PC-9 (cell line): ENCODE measurements around the gene PRKD1. TPM values are rescaled to one million over a fixed set of nuclear protein-coding genes. Genes with fewer than 3 reads are reported as not detected.

Experiments used
- BruUV-seq: library from RNA; stranded (reverse); fragments of 400-500 nt; replicated peaks from 2 replicates; lab custom pipeline; 2021; lab: Mats Ljungman, UMichigan
- CTCF ChIA-PET: fragments of 300-600 bp; sonication (Branson Sonifier 250); formaldehyde crosslinking; loops from one replicate; lab custom pipeline; 2022; ENCODE audit warnings: antibody characterized with exemption; lab: Charles Lee
- POLR2A ChIA-PET: fragments of 300-600 bp; sonication (Branson Sonifier 250); formaldehyde crosslinking; loops from one replicate; lab custom pipeline; 2022; ENCODE audit warnings: antibody characterized with exemption; ENCODE audit not compliant: unreplicated experiment; lab: Charles Lee
- DNase-seq, 2 experiments: peaks; one replicate each; pipeline versions ENCODE4 v3.0.0 to v3.0.0-alpha.2; 2015 to 2022; ENCODE audit warnings: mixed read lengths in 1 of 2
- H2AFZ ChIP-seq: fragments of 200-600 bp; sonication (generic); 2 replicates; pipeline ENCODE4 v1.8.1; 2017; ENCODE audit warnings: antibody characterized with exemption
- H3F3A ChIP-seq: fragments of 200-600 bp; sonication (generic); 2 replicates; pipeline ENCODE4 v1.8.1; 2017; ENCODE audit warnings: antibody characterized with exemption, mild to moderate bottlenecking, low read depth; ENCODE audit not compliant: insufficient read depth
- H3K27ac ChIP-seq: fragments of 200-600 bp; sonication (generic); 2 replicates; pipeline ENCODE4 v1.6.1; 2016; ENCODE audit warnings: mixed run types
- H3K27me3 ChIP-seq: fragments of 200-600 bp; sonication (generic); 2 replicates; pipeline ENCODE4 v1.6.1; 2016; ENCODE audit warnings: low read depth, mixed run types; ENCODE audit not compliant: insufficient read depth
- H3K36me3 ChIP-seq: fragments of 200-600 bp; sonication (generic); 2 replicates; pipeline ENCODE4 v1.6.1; 2016; ENCODE audit warnings: low read depth, mixed run types
- H3K4me1 ChIP-seq: fragments of 200-600 bp; sonication (generic); replicated peaks from 2 replicates; pipeline ENCODE4 v1.6.1; 2016; ENCODE audit warnings: mixed run types; ENCODE audit not compliant: insufficient read depth
- H3K4me2 ChIP-seq: fragments of 200-600 bp; sonication (generic); 2 replicates; pipeline ENCODE4 v1.6.1; 2017; ENCODE audit warnings: mixed run types
- H3K4me3 ChIP-seq: fragments of 200-600 bp; sonication (generic); 2 replicates; pipeline ENCODE4 v1.6.1; 2016; ENCODE audit warnings: mixed run types
- H3K79me2 ChIP-seq: fragments of 200-600 bp; sonication (generic); 2 replicates; pipeline ENCODE4 v1.6.1; 2017; ENCODE audit warnings: low read depth, mixed run types
- H3K9me2 ChIP-seq: fragments of 200-600 bp; sonication (generic); 2 replicates; pipeline ENCODE4 v1.8.1; 2017; ENCODE audit warnings: mild to moderate bottlenecking; ENCODE audit not compliant: insufficient read depth
- H3K9me3 ChIP-seq: fragments of 200-600 bp; sonication (generic); 2 replicates; pipeline ENCODE4 v1.8.1; 2016; ENCODE audit warnings: low read depth; ENCODE audit not compliant: insufficient read depth
- H4K20me1 ChIP-seq: fragments of 200-600 bp; sonication (generic); 2 replicates; pipeline ENCODE4 v1.8.1; 2017; ENCODE audit not compliant: insufficient read depth
- EZH2 ChIP-seq: fragments of 200-600 bp; sonication (generic); IDR thresholded peaks from 2 replicates; pipeline ENCODE4 v1.8.0; 2017; ENCODE audit warnings: antibody characterized with exemption, low read depth
- intact Hi-C: fragments of 100-400 bp; cut with micrococcal nuclease; formaldehyde crosslinking; loops from one replicate; pipeline ENCODE4 v1.10.0; 2022; ENCODE audit not compliant: unreplicated experiment
- total RNA-seq: library from RNA; stranded (reverse); gene quantifications from 2 replicates; pipeline ENCODE4 v1.2.3, GENCODE V29; 2021
- TF ChIP-seq, protein P1 (sequence below): fragments of 200-600 bp; sonication (generic); conservative IDR thresholded peaks from 2 replicates; pipeline ENCODE4 v1.6.1; 2017; ENCODE audit warnings: mixed run types, antibody characterized with exemption, mild to moderate bottlenecking, moderate library complexity

The PRKD1 gene
- total RNA-seq, 1 experiment from 2014 or later: 0.98 TPM

DNA sequence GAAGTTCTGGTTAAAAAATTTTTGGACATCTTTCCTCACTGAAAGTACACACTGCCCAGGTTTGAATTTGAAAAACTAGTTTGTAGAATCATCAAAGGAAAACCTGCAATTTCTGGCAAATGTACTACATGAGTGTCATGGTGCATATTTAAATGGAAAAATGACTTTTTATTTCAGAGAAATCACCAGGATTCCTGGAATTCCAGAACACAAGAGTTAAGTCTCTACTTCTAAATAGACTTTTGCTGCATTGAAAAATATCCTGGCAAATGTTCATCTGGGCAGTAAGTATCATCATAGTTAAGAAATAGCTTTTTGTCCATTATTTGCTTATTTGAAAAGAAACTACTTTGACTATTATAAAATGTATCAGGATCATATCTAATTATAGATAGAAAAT, 275.1 kb downstream of the PRKD1 start:
- H3K27me3 ChIP-seq: no peaks in the 10 kb centered on the region
- H3K36me3 ChIP-seq: no peaks in the 10 kb centered on the region
- H3K27ac ChIP-seq: no peak overlapping the region
- H3K9me2 ChIP-seq: no peaks in the 10 kb centered on the region
- POLR2A ChIA-PET: no interaction called here
- intact Hi-C loops: no loop called here
- CTCF ChIA-PET: no interaction called here
- H3K4me2 ChIP-seq: no peak overlapping the region
- no peaks in the 10 kb centered on the region for H3F3A ChIP-seq
- 0 out of 2 replicates have a peak, but pooled peaks cover 3% of the 10 kb centered on the region for H3K9me3 ChIP-seq
- no peak overlapping the region for H2AFZ ChIP-seq
- no peak overlapping the region for H3K4me3 ChIP-seq
- H3K79me2 ChIP-seq: no peaks in the 10 kb centered on the region
- BruUV-seq: no TSS peak
- TF ChIP-seq, protein P1, sequence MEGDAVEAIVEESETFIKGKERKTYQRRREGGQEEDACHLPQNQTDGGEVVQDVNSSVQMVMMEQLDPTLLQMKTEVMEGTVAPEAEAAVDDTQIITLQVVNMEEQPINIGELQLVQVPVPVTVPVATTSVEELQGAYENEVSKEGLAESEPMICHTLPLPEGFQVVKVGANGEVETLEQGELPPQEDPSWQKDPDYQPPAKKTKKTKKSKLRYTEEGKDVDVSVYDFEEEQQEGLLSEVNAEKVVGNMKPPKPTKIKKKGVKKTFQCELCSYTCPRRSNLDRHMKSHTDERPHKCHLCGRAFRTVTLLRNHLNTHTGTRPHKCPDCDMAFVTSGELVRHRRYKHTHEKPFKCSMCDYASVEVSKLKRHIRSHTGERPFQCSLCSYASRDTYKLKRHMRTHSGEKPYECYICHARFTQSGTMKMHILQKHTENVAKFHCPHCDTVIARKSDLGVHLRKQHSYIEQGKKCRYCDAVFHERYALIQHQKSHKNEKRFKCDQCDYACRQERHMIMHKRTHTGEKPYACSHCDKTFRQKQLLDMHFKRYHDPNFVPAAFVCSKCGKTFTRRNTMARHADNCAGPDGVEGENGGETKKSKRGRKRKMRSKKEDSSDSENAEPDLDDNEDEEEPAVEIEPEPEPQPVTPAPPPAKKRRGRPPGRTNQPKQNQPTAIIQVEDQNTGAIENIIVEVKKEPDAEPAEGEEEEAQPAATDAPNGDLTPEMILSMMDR: no peak
- no peak for TF ChIP-seq EZH2
- no peaks in the 10 kb centered on the region for H3K4me1 ChIP-seq
- DNase-seq: no peak
- no peaks in the 10 kb centered on the region for H4K20me1 ChIP-seq

DNA sequence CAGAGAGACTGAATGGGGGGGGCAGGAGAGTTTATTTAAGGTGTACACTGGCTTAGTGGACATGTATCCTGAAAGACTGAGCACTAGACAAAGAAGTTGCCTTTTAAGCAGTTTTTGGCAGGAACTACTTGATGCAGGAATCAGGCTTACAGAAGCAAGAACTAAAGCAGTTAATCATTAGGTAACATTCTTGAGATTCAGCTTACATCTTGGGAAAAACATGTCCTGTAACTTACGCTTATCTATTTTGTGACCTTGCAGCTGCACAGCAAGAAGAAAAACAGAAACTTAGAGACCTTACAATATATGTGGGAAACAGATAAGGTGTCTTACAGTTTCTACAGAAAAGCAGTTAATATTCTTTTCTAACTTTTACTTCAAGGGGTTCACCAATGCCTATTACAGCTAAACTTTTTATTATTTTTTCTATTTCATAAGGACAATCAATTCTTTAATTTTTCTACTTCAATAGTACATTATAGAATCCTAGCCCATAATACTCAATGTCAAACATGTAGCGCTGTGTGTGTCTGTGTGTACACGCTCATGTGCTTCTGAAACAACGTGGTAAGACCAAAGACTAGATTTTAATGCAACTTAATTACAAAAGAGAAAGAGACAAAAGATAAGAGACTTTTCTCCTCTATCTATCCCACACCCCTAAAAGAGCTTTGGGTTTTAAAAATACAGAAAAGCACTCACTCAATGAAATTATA, 276.9 kb downstream of the PRKD1 start:
- no TSS peak for BruUV-seq
- 0 out of 2 replicates have a peak, but pooled peaks cover 3% of the 10 kb centered on the region for H3K9me3 ChIP-seq
- no peaks in the 10 kb centered on the region for H3K79me2 ChIP-seq
- TF ChIP-seq, protein P1: no peak
- no peak for TF ChIP-seq EZH2
- no peak overlapping the region for H2AFZ ChIP-seq
- ChIA-PET POLR2A (no interaction called here), CTCF (no interaction called here)
- H3K36me3 ChIP-seq: no peaks in the 10 kb centered on the region
- H3F3A ChIP-seq: no peaks in the 10 kb centered on the region
- no peak overlapping the region for H3K27ac ChIP-seq
- H3K4me3 ChIP-seq: no peak overlapping the region
- H3K27me3 ChIP-seq: no peaks in the 10 kb centered on the region
- no peaks in the 10 kb centered on the region for H3K4me1 ChIP-seq
- no peaks in the 10 kb centered on the region for H4K20me1 ChIP-seq
- H3K9me2 ChIP-seq: no peaks in the 10 kb centered on the region
- no peak overlapping the region for H3K4me2 ChIP-seq
- intact Hi-C loops: no loop called here
- no peak for DNase-seq

DNA sequence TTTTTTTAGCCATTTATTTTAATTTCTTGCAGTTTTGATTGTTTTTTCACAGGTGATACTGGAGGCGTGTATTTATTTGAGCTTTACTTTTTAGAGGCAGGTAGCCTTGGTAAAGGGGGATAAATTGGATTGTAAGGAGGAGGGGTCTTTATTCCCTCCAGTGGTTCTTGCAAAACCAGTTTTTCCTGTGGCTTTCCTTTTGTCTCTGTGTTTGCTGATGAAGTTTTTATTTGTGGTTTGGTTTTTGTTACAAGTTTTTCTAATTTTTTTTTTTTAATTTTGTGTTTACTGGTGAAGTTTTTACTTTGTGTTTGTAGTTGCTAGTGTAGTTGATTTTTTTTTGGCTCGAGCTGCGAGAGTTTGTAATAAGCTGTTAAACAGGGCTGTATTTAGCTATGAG, 278.5 kb downstream of the PRKD1 start:
- 0 out of 2 replicates have a peak, but pooled peaks cover 3% of the 10 kb centered on the region for H3K9me3 ChIP-seq
- H3K36me3 ChIP-seq: no peaks in the 10 kb centered on the region
- no peaks in the 10 kb centered on the region for H3K9me2 ChIP-seq
- no TSS peak for BruUV-seq
- intact Hi-C loops: no loop called here
- ChIA-PET POLR2A (no interaction called here), CTCF (no interaction called here)
- H3F3A ChIP-seq: no peaks in the 10 kb centered on the region
- no peaks in the 10 kb centered on the region for H4K20me1 ChIP-seq
- H3K27me3 ChIP-seq: no peaks in the 10 kb centered on the region
- H3K79me2 ChIP-seq: no peaks in the 10 kb centered on the region
- no peak overlapping the region for H3K4me2 ChIP-seq
- H3K4me1 ChIP-seq: no peaks in the 10 kb centered on the region
- TF ChIP-seq, protein P1: no peak
- no peak for TF ChIP-seq EZH2
- H3K4me3 ChIP-seq: no peak overlapping the region
- no peak overlapping the region for H3K27ac ChIP-seq
- no peak for DNase-seq
- H2AFZ ChIP-seq: no peak overlapping the region
